Glutamatergic neuron (in vitro differentiated cells): ENCODE measurements around the gene EFHB. TPM values are rescaled to one million over a fixed set of nuclear protein-coding genes. Genes with fewer than 3 reads are reported as not detected.

Experiments used
- DNase-seq: peaks from one replicate; pipeline ENCODE4 v3.0.0; 2022
- H3K27ac Mint-ChIP-seq: one replicate; pipeline ENCODE4 v1.8.0; 2020; ENCODE audit warnings: mild to moderate bottlenecking, mixed read lengths, inconsistent platforms; ENCODE audit not compliant: unreplicated experiment
- H3K27me3 Mint-ChIP-seq: one replicate; pipeline ENCODE4 v1.8.0; 2020; ENCODE audit warnings: mild to moderate bottlenecking, moderate library complexity, mixed read lengths, inconsistent platforms; ENCODE audit not compliant: unreplicated experiment
- H3K36me3 Mint-ChIP-seq: one replicate; pipeline ENCODE4 v1.8.0; 2020; ENCODE audit warnings: mild to moderate bottlenecking, mixed read lengths, inconsistent platforms; ENCODE audit not compliant: unreplicated experiment
- H3K4me1 Mint-ChIP-seq: one replicate; pipeline ENCODE4 v1.8.0; 2020; ENCODE audit warnings: mild to moderate bottlenecking, low read depth, mixed read lengths, inconsistent platforms; ENCODE audit not compliant: unreplicated experiment
- H3K4me3 Mint-ChIP-seq: one replicate; pipeline ENCODE4 v1.8.0; 2020; ENCODE audit warnings: mild to moderate bottlenecking, mixed read lengths, inconsistent platforms; ENCODE audit not compliant: unreplicated experiment
- H3K9me3 Mint-ChIP-seq: one replicate; pipeline ENCODE4 v1.8.0; 2020; ENCODE audit warnings: mild to moderate bottlenecking, moderate library complexity, mixed read lengths, inconsistent platforms; ENCODE audit not compliant: unreplicated experiment
- CTCF ChIP-seq: fragments of 200-600 bp; sonication (generic); IDR thresholded peaks from one replicate; pipeline ENCODE4 v1.5.0; 2021; ENCODE audit not compliant: partially characterized antibody, unreplicated experiment
- total RNA-seq: library from RNA; stranded (reverse); fragmentation: NEBNext Ultra II Directional; extraction: Animal tissue kit (Norgen Biotek cat#: 25700); gene quantifications from one replicate; pipeline ENCODE4 v1.2.1, GENCODE V29; 2021; ENCODE audit not compliant: unreplicated experiment

EFHB gene
- total RNA-seq, 1 donor from 2014 or later: 0.76 TPM

DNA sequence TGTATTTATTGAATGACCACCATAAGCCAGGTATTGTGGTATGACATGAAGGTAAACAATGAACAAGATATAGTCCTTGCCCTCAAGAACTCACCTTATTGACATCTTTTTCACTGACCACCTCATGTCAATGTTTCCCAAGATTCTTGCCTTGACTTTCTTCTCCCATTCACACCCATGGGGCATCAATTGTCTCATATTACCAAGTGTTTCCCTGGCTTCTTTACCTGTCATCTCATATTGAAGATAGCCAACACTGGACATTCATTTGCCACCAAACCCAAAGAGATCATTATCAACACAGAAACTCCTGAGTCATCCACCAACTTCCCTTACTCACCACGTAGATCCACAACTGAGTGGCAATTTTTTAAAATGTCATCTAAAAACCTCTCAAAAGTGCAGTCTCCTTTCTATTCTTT is 2.2 kb downstream of the EFHB start:
- Mint-ChIP-seq H3K36me3 (no peaks in the 10 kb centered on the region), H3K4me1 (peaks cover 1% of the 10 kb centered on the region), H3K27me3 (no peaks in the 10 kb centered on the region), H3K4me3 (no peak overlapping the region), H3K27ac (no peak overlapping the region), H3K9me3 (no peaks in the 10 kb centered on the region)
- DNase-seq: no peak
- no peak for TF ChIP-seq CTCF

GRCh38 chr3:19931180-19931692 is 2.8 kb downstream of the EFHB start:
- Mint-ChIP-seq H3K4me1 (peaks cover 1% of the 10 kb centered on the region), H3K27ac (no peak overlapping the region), H3K27me3 (no peaks in the 10 kb centered on the region), H3K9me3 (no peaks in the 10 kb centered on the region), H3K36me3 (no peaks in the 10 kb centered on the region), H3K4me3 (no peak overlapping the region)
- DNase-seq: no peak
- no peak for TF ChIP-seq CTCF

GRCh38 chr3:19920401-19921080 is 13.5 kb downstream of the EFHB start:
- H3K27ac Mint-ChIP-seq: no peak overlapping the region
- no peaks in the 10 kb centered on the region for H3K9me3 Mint-ChIP-seq
- H3K4me1 Mint-ChIP-seq: no peaks in the 10 kb centered on the region
- H3K36me3 Mint-ChIP-seq: no peaks in the 10 kb centered on the region
- TF ChIP-seq CTCF: no peak
- H3K4me3 Mint-ChIP-seq: no peak overlapping the region
- no peaks in the 10 kb centered on the region for H3K27me3 Mint-ChIP-seq
- DNase-seq: no peak

DNA sequence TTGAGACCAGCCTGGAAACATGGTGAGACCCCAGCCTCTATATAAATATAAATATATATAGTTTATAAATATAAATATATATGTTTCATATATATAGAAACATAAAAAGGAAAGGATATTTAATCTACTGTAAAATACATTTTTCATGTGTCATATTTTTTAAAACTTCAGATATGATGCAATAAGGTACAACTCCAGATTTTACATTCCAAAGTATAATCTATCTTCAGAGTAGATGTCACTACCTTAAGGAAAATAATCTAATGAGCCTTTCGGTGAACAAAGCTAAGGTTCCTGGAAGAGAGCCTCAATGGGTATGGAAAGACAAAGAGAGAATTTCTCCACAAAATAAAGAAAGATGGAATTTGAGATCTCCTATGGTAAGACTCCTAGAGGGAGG is 16.9 kb downstream of the EFHB start:
- Mint-ChIP-seq H3K36me3 (no peaks in the 10 kb centered on the region), H3K9me3 (no peaks in the 10 kb centered on the region), H3K4me3 (no peak overlapping the region), H3K27ac (no peak overlapping the region), H3K27me3 (no peaks in the 10 kb centered on the region), H3K4me1 (no peaks in the 10 kb centered on the region)
- no peak for DNase-seq
- no peak for TF ChIP-seq CTCF

DNA sequence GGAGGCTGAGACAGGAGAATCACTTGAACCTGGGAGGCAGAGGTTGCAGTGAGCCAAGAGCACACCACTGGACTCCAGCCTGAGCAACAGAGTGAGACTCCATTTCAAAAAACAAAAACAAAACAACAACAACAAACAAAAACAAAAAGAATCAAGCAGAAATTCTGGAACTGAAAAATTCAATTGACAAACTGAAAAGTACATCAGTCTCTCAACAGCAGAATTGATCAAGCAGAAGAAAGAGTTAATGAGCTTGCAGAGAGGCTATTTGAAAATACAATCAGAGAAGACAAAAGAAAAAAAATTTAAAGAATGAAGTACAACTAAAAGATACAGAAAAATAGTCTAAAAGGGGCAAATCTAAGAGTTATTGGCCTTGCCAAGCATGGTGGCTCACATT is 22.6 kb downstream of the EFHB start:
- no peak for TF ChIP-seq CTCF
- H3K27ac Mint-ChIP-seq: no peak overlapping the region
- peaks cover 14% of the 10 kb centered on the region for H3K36me3 Mint-ChIP-seq
- no peaks in the 10 kb centered on the region for H3K4me1 Mint-ChIP-seq
- H3K9me3 Mint-ChIP-seq: peaks cover 8% of the 10 kb centered on the region
- DNase-seq: no peak
- H3K27me3 Mint-ChIP-seq: no peaks in the 10 kb centered on the region
- no peak overlapping the region for H3K4me3 Mint-ChIP-seq
